ENCODE results near the gene PIEZO1. TPM values are rescaled to one million over a fixed set of nuclear protein-coding genes. Genes with fewer than 3 reads are reported as not detected.
"Not testable (repeated sequence)": the region's sequence is repeated elsewhere in the genome, so short reads cannot be mapped to it uniquely, and the experiment has no call there.

Gene PIEZO1
- total and polyA plus RNA-seq, 4 donors: 35.9 to 205 (median 111) TPM

DNA sequence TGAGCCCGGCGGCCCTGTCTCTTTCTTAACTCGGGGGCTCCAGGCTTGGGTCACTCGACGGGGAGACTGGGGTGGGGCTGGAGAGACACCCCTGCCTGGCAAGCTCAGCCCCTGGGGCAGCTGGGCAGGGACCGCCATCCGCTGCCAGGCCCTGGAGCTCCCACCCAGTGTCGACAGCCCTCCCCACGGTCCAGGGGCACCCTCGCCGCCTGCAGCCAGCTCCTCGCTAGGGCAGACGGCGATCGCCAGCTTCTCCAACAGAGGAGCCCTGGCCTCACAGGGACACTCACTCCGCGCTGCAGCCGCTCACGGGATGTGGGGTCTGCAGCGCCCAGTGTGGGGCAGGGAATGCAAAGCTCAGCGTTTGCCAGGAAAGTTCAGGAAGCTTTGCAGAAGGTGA, 42.7 kb upstream of the PIEZO1 start:
- intact Hi-C loops (cut with DNase I): no loop called here

DNA sequence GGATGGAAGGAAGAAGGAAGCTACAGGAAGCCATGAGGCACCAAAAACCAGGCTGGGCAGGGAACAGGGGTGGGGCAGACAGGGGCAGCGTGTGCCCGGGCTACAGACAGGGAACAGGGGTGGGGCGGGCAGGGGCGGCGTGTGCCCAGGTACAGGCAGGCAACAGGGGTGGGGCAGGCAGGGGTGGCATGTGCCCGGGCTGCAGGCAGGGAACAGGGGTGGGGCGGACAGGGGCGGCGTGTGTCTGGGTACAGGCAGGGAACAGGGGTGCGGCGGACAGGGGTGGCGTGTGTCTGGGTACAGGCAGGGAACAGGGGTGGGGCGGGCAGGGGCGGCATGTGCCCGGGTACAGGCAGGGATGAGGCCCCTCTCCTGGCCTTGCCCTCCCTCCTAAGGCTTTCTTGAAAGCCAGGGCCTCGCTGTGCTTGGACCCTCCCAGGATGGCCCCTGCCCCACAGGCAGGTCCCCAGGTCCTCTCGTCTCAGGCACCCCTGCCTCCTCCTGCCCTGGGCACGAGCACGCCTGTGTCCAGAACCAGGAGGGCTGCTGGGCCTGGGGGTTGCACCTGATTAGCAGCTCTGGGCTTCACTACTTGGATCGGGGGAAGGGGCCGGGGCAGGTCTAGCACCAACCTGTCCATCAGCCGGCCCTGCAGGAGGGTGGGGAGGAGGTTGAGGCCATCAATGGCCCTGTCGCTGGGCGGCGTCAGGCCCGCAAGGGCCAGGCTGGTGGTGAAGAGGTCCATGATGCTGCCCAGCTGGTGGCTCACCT, 41.2 kb upstream of the PIEZO1 start:
- Histone ChIP-seq H3K4me1 (ENCODE audit: control insufficient read depth in 1 of 2, insufficient read depth in 2 of 2, low read length in 2 of 2) (no peaks in the 10 kb centered on the region), H3K9me3 (ENCODE audit: control insufficient read depth, low read length) (no peaks in the 10 kb centered on the region), H3K27me3 (ENCODE audit: control insufficient read depth in 1 of 2, insufficient read depth in 2 of 2, low read length in 1 of 2) (no peaks in the 10 kb centered on the region), H3K27ac (ENCODE audit: low read depth in 1 of 2, low read length in 2 of 2) (no peak overlapping the region), H3K36me3 (ENCODE audit: control insufficient read depth in 1 of 2, insufficient read depth in 2 of 2, low read length in 1 of 2) (peaks cover 0 to 5% of the 10 kb centered on the region in 2 donors), H3K4me3 (ENCODE audit: low read length in 2 of 2) (no peak overlapping the region)
- intact Hi-C loops (cut with DNase I): no loop called here
- WGBS, 2 donors: 92% methylated on average over 14 to 26 of the region's 26 CpGs
- no peak for ATAC-seq (ENCODE audit: low FRiP score)
- no peak for DNase-seq

More for the DNA sequence above, 42.7 kb upstream of the PIEZO1 start:
- no peak for ATAC-seq (ENCODE audit: low FRiP score)
- WGBS, 2 donors: 90 to 92% methylated on average over 21 of the region's 21 CpGs
- no peaks in the 10 kb centered on the region for H3K4me1 ChIP-seq (ENCODE audit: control insufficient read depth in 1 of 2, insufficient read depth in 2 of 2, low read length in 2 of 2)
- peaks cover 0 to 5% of the 10 kb centered on the region in 2 donors for H3K36me3 ChIP-seq (ENCODE audit: control insufficient read depth in 1 of 2, insufficient read depth in 2 of 2, low read length in 1 of 2)
- no peak overlapping the region for H3K4me3 ChIP-seq (ENCODE audit: low read length in 2 of 2)
- H3K27ac ChIP-seq (ENCODE audit: low read depth in 1 of 2, low read length in 2 of 2): no peak overlapping the region
- DNase-seq: peak in 1 of 2 donors; percentile 34
- no peaks in the 10 kb centered on the region for H3K27me3 ChIP-seq (ENCODE audit: control insufficient read depth in 1 of 2, insufficient read depth in 2 of 2, low read length in 1 of 2)
- H3K9me3 ChIP-seq (ENCODE audit: control insufficient read depth, low read length): no peaks in the 10 kb centered on the region

DNA sequence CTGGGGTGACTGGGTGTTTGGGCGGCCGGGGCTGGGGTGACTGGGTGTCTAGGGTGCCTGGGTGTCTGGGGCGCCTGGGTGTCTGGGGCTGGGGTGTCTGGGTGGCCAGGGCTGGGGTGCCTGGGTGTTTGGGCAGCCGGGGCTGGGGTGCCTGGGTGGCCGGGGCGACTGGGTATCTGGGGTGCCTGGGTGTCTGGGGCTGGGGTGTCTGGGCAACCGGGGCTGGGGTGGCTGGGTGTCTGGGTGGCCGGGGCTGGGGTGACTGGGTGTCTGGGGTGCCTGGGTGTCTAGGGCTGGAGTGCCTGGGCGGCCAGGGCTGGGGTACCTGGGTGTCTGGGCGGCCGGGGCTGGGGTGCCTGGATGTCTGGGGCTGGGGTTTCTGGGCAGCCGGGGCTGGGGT, 40.1 kb upstream of the PIEZO1 start:
- H3K4me1 ChIP-seq (ENCODE audit: control insufficient read depth in 1 of 2, insufficient read depth in 2 of 2, low read length in 2 of 2): no peaks in the 10 kb centered on the region
- intact Hi-C loops (cut with DNase I): no loop called here
- peaks cover 0 to 5% of the 10 kb centered on the region in 2 donors for H3K36me3 ChIP-seq (ENCODE audit: control insufficient read depth in 1 of 2, insufficient read depth in 2 of 2, low read length in 1 of 2)
- H3K27ac ChIP-seq (ENCODE audit: low read depth in 1 of 2, low read length in 2 of 2): no peak overlapping the region
- no peak overlapping the region for H3K4me3 ChIP-seq (ENCODE audit: low read length in 2 of 2)
- H3K27me3 ChIP-seq (ENCODE audit: control insufficient read depth in 1 of 2, insufficient read depth in 2 of 2, low read length in 1 of 2): no peaks in the 10 kb centered on the region
- 97 to 99% methylated on average over 11 to 12 of the region's 12 CpGs for WGBS, 2 donors
- ATAC-seq (ENCODE audit: low FRiP score): no peak
- DNase-seq: no peak
- H3K9me3 ChIP-seq (ENCODE audit: control insufficient read depth, low read length): no peaks in the 10 kb centered on the region

DNA sequence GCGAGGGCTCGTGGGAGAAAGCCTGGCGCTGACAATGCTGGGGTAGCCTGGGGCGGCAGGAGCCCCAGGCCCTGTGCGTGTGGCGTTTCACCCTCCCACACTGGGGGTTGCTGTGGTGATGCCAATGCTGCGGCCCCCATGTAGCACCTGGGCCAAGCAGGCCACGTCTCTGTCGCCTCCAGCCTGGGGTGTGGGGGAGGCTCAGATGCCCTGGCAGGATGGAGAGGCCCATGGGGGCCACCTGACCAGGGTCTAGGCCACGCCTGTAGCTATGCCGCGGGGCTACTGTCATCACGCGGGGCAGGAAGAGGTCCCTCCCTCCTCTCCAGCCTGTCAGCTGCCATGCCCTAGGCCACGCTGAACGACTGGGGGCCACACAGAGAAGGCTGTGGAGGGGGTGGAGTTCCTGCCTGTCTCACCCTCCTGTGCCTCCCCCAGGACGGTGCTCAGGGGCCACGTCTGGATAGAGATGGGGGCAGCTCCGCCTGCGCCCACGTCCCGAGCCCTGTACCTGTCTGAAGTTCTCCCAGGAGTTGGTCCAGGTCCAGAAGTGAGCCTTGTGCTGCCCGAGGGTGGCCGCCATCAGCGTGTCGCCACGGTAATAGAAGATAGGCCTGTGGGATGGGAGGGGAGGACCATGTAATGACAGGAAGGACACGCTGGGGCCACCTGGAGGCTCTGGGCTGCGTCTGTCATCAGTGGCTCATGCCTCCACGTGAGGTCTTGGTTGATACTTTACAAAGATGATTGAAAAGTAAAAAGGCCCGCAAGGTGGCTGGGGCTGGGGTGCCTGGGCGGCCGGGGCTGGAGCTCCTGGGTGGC, 39.4 kb upstream of the PIEZO1 start:
- peaks cover 0 to 5% of the 10 kb centered on the region in 2 donors for H3K36me3 ChIP-seq (ENCODE audit: control insufficient read depth in 1 of 2, insufficient read depth in 2 of 2, low read length in 1 of 2)
- H3K27ac ChIP-seq (ENCODE audit: low read depth in 1 of 2, low read length in 2 of 2): no peak overlapping the region
- H3K27me3 ChIP-seq (ENCODE audit: control insufficient read depth in 1 of 2, insufficient read depth in 2 of 2, low read length in 1 of 2): no peaks in the 10 kb centered on the region
- no peak for ATAC-seq (ENCODE audit: low FRiP score)
- H3K4me1 ChIP-seq (ENCODE audit: control insufficient read depth in 1 of 2, insufficient read depth in 2 of 2, low read length in 2 of 2): no peaks in the 10 kb centered on the region
- no peaks in the 10 kb centered on the region for H3K9me3 ChIP-seq (ENCODE audit: control insufficient read depth, low read length)
- no peak overlapping the region for H3K4me3 ChIP-seq (ENCODE audit: low read length in 2 of 2)
- intact Hi-C loops (cut with DNase I): no loop called here
- DNase-seq: no peak
- WGBS, 2 donors: 89 to 92% methylated on average over 33 of the region's 33 CpGs

DNA sequence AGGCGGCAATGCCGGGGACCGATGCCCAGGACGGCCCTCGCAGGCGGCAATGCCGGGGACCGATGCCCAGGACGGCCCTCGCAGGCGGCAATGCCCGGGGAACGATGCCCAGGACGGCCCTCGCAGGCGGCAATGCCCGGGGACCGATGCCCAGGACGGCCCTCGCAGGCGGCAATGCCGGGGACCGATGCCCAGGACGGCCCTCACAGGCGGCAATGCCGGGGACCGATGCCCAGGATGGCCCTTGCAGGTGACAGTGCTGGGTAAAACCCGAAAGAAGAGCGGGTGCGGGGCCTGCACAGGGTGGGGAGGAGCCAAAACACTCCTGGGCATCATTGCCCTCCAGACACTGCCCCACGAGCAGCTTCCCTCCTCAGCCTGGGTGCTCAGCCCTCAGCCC, 38.6 kb upstream of the PIEZO1 start:
- H3K27ac ChIP-seq (ENCODE audit: low read depth in 1 of 2, low read length in 2 of 2); H3K9me3 ChIP-seq (ENCODE audit: control insufficient read depth, low read length); H3K27me3 ChIP-seq (ENCODE audit: control insufficient read depth in 1 of 2, insufficient read depth in 2 of 2, low read length in 1 of 2); DNase-seq; H3K36me3 ChIP-seq (ENCODE audit: control insufficient read depth in 1 of 2, insufficient read depth in 2 of 2, low read length in 1 of 2); H3K4me3 ChIP-seq (ENCODE audit: low read length in 2 of 2); intact Hi-C loops (cut with DNase I); H3K4me1 ChIP-seq (ENCODE audit: control insufficient read depth in 1 of 2, insufficient read depth in 2 of 2, low read length in 2 of 2); ATAC-seq (ENCODE audit: low FRiP score): not testable (repeated sequence)
- 95 to 97% methylated on average over 23 to 30 of the region's 31 CpGs for WGBS, 2 donors

DNA sequence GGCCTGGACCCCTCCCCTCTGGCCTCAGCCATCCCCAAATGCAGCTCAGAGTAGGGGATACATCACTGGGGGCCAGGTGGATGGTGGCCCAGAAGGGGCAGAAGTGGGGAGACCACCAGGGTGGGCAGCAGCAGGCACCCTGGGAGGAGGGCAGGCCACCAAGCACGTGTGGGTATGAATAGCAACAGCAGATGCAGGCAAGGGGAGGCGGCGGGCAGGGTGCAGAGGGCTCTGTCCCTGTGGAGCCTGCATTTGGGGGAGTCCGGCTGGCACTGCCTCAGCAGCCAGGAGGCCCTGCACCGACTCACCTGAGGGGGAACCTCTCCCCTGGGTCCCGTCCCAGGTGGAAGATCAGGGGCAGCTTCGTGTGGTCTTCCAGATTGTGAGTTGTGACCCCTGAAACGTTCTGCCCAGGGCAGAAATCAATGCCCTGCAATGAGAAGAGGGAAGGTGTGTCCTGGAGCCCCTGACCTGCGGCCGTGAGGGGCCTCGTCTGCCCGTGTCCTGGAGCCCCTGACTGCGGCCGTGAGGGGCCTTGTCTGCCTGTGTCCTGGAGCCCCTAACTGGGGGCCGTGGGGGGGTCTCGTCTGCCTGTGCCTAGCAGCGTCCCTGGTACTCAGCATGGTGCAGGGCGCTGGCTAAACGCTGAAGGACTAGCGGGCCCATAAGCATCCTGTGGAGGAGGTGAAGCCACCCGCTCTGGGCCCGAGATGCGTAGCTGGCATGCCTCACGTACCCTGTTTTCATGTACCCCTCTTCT, 37.4 kb upstream of the PIEZO1 start:
- H3K27ac ChIP-seq (ENCODE audit: low read depth in 1 of 2, low read length in 2 of 2): no peak overlapping the region
- DNase-seq (no peak), ATAC-seq (ENCODE audit: low FRiP score) (no peak)
- peaks cover 0 to 5% of the 10 kb centered on the region in 2 donors for H3K36me3 ChIP-seq (ENCODE audit: control insufficient read depth in 1 of 2, insufficient read depth in 2 of 2, low read length in 1 of 2)
- no peaks in the 10 kb centered on the region for H3K9me3 ChIP-seq (ENCODE audit: control insufficient read depth, low read length)
- 93% methylated on average over 24 of the region's 24 CpGs for WGBS, 2 donors
- H3K4me3 ChIP-seq (ENCODE audit: low read length in 2 of 2): no peak overlapping the region
- intact Hi-C loops (cut with DNase I): no loop called here
- H3K4me1 ChIP-seq (ENCODE audit: control insufficient read depth in 1 of 2, insufficient read depth in 2 of 2, low read length in 2 of 2): no peaks in the 10 kb centered on the region
- no peaks in the 10 kb centered on the region for H3K27me3 ChIP-seq (ENCODE audit: control insufficient read depth in 1 of 2, insufficient read depth in 2 of 2, low read length in 1 of 2)

DNA sequence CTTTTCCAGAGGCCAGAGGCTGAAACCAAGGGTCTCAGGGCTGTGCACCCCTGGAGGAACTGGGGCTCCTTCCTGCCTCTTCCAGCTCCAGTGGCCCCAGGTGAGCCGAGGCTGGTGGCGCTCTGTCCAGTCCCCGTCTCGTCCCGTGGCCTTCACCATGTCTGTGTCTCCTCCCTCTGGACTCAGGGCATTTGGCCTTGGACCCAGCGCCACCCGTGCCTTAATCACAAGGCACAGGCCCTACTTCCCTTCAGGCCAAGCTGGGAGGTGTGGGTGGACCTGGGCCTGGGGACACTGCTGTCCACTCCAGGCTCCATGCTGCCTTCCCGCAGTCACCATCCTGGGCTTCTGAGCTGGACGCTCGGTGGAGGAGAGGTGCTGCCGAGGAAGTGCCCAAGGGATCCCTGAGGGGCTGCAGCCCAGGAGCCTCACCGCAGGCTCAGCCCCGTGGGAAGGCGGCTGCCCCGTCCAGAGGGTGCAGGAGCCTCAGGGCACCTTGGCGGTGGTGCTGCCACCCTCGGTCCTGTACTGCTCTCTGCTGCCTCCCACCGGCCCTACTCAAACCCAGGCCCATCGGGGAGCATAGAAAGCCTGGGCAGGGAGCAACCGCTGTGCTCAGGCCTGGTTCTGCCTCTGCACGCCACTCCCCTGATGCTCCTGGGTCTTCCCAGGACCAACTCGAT, 36.3 kb upstream of the PIEZO1 start:
- Histone ChIP-seq H3K4me3 (ENCODE audit: low read length in 2 of 2) (no peak overlapping the region), H3K9me3 (ENCODE audit: control insufficient read depth, low read length) (no peaks in the 10 kb centered on the region), H3K36me3 (ENCODE audit: control insufficient read depth in 1 of 2, insufficient read depth in 2 of 2, low read length in 1 of 2) (peaks cover 0 to 1% of the 10 kb centered on the region in 2 donors), H3K4me1 (ENCODE audit: control insufficient read depth in 1 of 2, insufficient read depth in 2 of 2, low read length in 2 of 2) (no peaks in the 10 kb centered on the region), H3K27me3 (ENCODE audit: control insufficient read depth in 1 of 2, insufficient read depth in 2 of 2, low read length in 1 of 2) (no peaks in the 10 kb centered on the region), H3K27ac (ENCODE audit: low read depth in 1 of 2, low read length in 2 of 2) (no peak overlapping the region)
- intact Hi-C loops (cut with DNase I): no loop called here
- WGBS, 2 donors: 88 to 90% methylated on average over 21 to 22 of the region's 22 CpGs
- ATAC-seq (ENCODE audit: low FRiP score) (no peak), DNase-seq (no peak)

DNA sequence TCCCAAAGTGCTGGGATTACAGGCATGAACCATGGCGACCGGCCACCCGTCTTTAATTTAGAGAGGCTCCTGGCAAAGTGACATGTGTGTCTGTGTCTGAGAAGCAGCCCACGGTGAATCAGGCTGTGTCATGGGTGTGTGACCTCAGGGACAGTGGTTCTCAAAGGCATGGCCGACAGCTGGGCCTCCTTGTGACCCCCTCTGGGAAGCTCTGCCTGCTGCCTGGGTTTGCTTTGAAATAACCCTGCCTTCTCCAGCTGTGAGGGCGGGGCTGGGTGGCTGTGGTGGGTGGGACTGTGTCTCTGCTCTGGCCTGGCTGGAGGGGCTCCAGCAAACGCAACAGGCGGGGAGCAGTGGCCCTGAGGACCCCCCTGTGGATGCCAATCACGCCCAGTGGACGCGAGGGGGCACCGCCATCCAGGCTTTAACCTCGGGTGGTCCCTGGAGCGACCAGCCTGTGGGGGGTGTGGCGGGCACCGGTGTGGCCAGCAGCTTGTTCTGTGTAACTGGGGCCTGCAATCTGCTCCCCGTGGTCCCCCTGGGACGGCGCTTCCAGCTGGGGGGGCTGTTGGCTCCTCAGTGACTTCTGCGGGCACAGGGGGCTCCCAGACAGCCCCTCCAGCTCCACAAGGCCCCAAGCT, 35.5 kb upstream of the PIEZO1 start:
- Histone ChIP-seq H3K9me3 (ENCODE audit: control insufficient read depth, low read length) (no peaks in the 10 kb centered on the region), H3K4me1 (ENCODE audit: control insufficient read depth in 1 of 2, insufficient read depth in 2 of 2, low read length in 2 of 2) (no peaks in the 10 kb centered on the region), H3K36me3 (ENCODE audit: control insufficient read depth in 1 of 2, insufficient read depth in 2 of 2, low read length in 1 of 2) (no peaks in the 10 kb centered on the region), H3K4me3 (ENCODE audit: low read length in 2 of 2) (no peak overlapping the region), H3K27me3 (ENCODE audit: control insufficient read depth in 1 of 2, insufficient read depth in 2 of 2, low read length in 1 of 2) (no peaks in the 10 kb centered on the region), H3K27ac (ENCODE audit: low read depth in 1 of 2, low read length in 2 of 2) (no peak overlapping the region)
- DNase-seq (no peak), ATAC-seq (ENCODE audit: low FRiP score) (no peak)
- intact Hi-C loops (cut with DNase I): no loop called here
- 87% methylated on average over 20 of the region's 20 CpGs for WGBS, 2 donors

All from aorta (tissue), 5 donors.